Effector memory CD8-positive, alpha-beta T cell (primary cell): ENCODE data around the gene PALLD.

Source experiments
- ATAC-seq: fragments of 150-1000 bp; cut with Tn5 transposase; replicated peaks from 2 replicates; pipeline ENCODE4 v1.10.0; 2021; ENCODE audit warnings: mild to moderate bottlenecking, moderate library complexity
- DNase-seq, 3 experiments: peaks; one replicate each; pipeline ENCODE4 v3.0.0; 2021
- H3K27ac Mint-ChIP-seq, 2 donors: one replicate each; pipeline ENCODE4 v1.8.0; 2022; ENCODE audit warnings: mild to moderate bottlenecking in 2 of 2, mixed read lengths in 2 of 2, moderate library complexity in 2 of 2
- H3K27me3 Mint-ChIP-seq, 2 donors: one replicate each; pipeline ENCODE4 v1.8.0; 2022; ENCODE audit warnings: mixed read lengths in 2 of 2
- H3K36me3 Mint-ChIP-seq: one replicate; pipeline ENCODE4 v1.8.0; 2022; ENCODE audit warnings: mild to moderate bottlenecking, moderate library complexity, mixed read lengths; ENCODE audit not compliant: insufficient read depth
- H3K4me1 Mint-ChIP-seq, 2 donors: one replicate each; pipeline ENCODE4 v1.8.0; 2022; ENCODE audit warnings: low read depth in 2 of 2, mixed read lengths in 2 of 2
- H3K4me3 Mint-ChIP-seq, 2 donors: one replicate each; pipeline ENCODE4 v1.8.0; 2022; ENCODE audit warnings: mild to moderate bottlenecking in 2 of 2, mixed read lengths in 2 of 2, moderate library complexity in 2 of 2
- H3K9me3 Mint-ChIP-seq, 2 donors: one replicate each; pipeline ENCODE4 v1.8.0; 2022; ENCODE audit warnings: mixed read lengths in 2 of 2

Gene PALLD

GRCh38 chr4:168766604-168767316 is 269.9 kb downstream of the PALLD start:
- Mint-ChIP-seq H3K4me1 (no peaks in the 10 kb centered on the region), H3K27ac (no peak overlapping the region), H3K27me3 (peaks cover 15 to 18% of the 10 kb centered on the region in 2 donors), H3K9me3 (no peaks in the 10 kb centered on the region), H3K36me3 (no peaks in the 10 kb centered on the region), H3K4me3 (no peak overlapping the region)
- ATAC-seq (no peak), DNase-seq (no peak)

DNA sequence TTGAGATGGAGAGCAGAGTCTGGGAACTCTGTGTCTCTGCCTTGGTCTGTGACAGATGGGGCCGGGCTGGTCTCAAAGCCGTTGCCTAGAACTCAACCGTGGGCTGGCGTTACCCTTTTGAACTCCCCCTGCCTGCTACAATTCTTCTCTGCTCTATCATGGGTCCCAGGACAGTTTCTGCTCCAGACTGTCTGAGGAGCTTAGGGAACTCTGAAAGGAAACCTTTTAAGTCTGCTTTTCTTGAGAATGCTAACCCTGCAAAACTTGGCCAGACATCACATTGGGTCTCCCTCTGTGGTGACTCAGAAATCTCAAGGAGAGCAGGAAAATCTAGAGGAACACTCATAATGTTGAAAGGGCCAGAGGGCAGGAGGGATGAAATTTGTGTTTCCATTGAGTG is 272.6 kb downstream of the PALLD start:
- H3K4me3 Mint-ChIP-seq: no peak overlapping the region
- H3K27me3 Mint-ChIP-seq: peaks cover 20 to 25% of the 10 kb centered on the region in 2 donors
- H3K4me1 Mint-ChIP-seq: no peaks in the 10 kb centered on the region
- H3K9me3 Mint-ChIP-seq: no peaks in the 10 kb centered on the region
- DNase-seq (no peak), ATAC-seq (no peak)
- H3K27ac Mint-ChIP-seq: no peak overlapping the region
- H3K36me3 Mint-ChIP-seq: no peaks in the 10 kb centered on the region

DNA sequence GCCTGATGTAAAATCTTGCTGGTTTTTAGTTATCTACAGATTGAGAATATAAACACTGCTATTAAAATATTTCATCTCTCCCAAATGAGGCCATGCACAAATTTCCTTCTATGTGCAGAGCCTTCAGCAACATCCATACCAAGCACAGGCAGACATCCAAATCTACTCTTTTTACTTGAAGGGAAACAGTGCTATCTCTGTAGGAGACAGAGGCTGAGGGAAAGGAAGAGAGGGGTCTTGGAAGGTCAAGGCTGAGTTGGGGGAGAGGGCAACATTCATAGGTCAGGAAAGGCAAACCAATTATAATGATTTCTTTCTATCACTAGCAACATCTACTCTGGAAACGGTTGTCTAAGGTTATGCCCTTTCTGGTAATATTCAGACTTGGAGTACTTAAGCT is 273.0 kb downstream of the PALLD start:
- no peaks in the 10 kb centered on the region for H3K9me3 Mint-ChIP-seq

DNA sequence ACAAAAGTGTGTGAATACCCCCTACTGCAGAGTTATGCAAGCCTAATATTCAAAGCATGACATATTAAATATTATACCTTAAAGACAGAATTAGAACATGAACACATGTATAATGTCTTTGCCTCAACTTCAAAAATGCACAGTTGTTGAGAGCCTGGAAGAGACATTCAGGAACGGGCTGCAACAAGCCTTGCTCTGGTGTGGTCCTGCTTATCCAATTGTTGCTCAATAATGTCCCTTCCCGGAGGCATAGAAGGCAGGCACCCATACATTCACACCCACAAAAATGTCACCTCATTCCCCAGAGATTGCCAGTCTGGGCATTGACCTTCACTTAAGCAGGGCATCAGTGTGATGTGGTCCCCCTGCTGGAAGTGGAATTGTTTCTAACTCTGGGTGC is 274.4 kb downstream of the PALLD start:
- peaks cover 0 to 6% of the 10 kb centered on the region in 2 donors for H3K9me3 Mint-ChIP-seq
- no peak for ATAC-seq
- no peaks in the 10 kb centered on the region for H3K4me1 Mint-ChIP-seq

More for the DNA sequence above, 273.0 kb downstream of the PALLD start:
- DNase-seq (no peak), ATAC-seq (no peak)
- no peaks in the 10 kb centered on the region for H3K36me3 Mint-ChIP-seq
- H3K4me3 Mint-ChIP-seq: no peak overlapping the region
- peaks cover 20 to 25% of the 10 kb centered on the region in 2 donors for H3K27me3 Mint-ChIP-seq
- no peak overlapping the region for H3K27ac Mint-ChIP-seq
- H3K4me1 Mint-ChIP-seq: no peaks in the 10 kb centered on the region

GRCh38 chr4:168773388-168774195 is 276.7 kb downstream of the PALLD start:
- Mint-ChIP-seq H3K4me3 (no peak overlapping the region), H3K9me3 (peaks cover 2 to 7% of the 10 kb centered on the region in 2 donors), H3K27ac (no peak overlapping the region), H3K36me3 (no peaks in the 10 kb centered on the region), H3K27me3 (peaks cover 13 to 40% of the 10 kb centered on the region in 2 donors), H3K4me1 (no peaks in the 10 kb centered on the region)
- ATAC-seq: no peak
- no peak for DNase-seq

More for the DNA sequence above, 274.4 kb downstream of the PALLD start:
- Mint-ChIP-seq H3K27me3 (peaks cover 18 to 31% of the 10 kb centered on the region in 2 donors), H3K4me3 (no peak overlapping the region), H3K36me3 (no peaks in the 10 kb centered on the region), H3K27ac (no peak overlapping the region)
- no peak for DNase-seq

DNA sequence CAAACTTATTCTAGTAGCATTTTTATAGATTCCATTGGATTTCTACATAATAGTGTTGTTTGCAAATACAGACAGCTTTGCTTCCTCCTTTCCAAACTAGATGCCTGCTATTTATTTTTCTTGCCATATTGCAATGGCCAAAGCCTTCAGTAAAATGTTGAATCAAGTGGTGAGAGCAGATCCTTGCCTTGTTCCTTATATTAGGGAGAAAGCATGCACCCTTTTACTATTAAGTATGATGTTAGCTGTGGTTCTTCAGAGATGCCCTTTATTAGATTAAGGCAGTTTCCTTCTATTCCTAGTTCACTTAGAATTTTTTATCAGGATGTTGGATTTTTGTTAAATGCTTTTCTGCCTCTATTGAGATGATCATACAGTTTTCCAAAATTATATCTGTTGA is 279.5 kb downstream of the PALLD start:
- no peaks in the 10 kb centered on the region for H3K36me3 Mint-ChIP-seq

GRCh38 chr4:168777277-168777965 is 280.6 kb downstream of the PALLD start:
- H3K9me3 Mint-ChIP-seq: peaks cover 2 to 7% of the 10 kb centered on the region in 2 donors
- no peaks in the 10 kb centered on the region for H3K4me1 Mint-ChIP-seq
- H3K36me3 Mint-ChIP-seq: no peaks in the 10 kb centered on the region
- H3K4me3 Mint-ChIP-seq: no peak overlapping the region
- H3K27ac Mint-ChIP-seq: no peak overlapping the region
- DNase-seq: no peak
- H3K27me3 Mint-ChIP-seq: peaks cover 19 to 56% of the 10 kb centered on the region in 2 donors
- no peak for ATAC-seq

More for the DNA sequence above, 279.5 kb downstream of the PALLD start:
- ATAC-seq: no peak
- Mint-ChIP-seq H3K4me3 (no peak overlapping the region), H3K27ac (no peak overlapping the region), H3K4me1 (no peaks in the 10 kb centered on the region), H3K9me3 (peaks cover 2 to 7% of the 10 kb centered on the region in 2 donors), H3K27me3 (peaks cover 23 to 52% of the 10 kb centered on the region in 2 donors)
- no peak for DNase-seq

- no peaks in the 10 kb centered on the region for H3K36me3 Mint-ChIP-seq
- H3K9me3 Mint-ChIP-seq: peaks cover under 1 to 1% of the 10 kb centered on the region in 2 donors
- no peaks in the 10 kb centered on the region for H3K4me1 Mint-ChIP-seq
- DNase-seq (no peak), ATAC-seq (no peak)
- no peak overlapping the region for H3K27ac Mint-ChIP-seq
- H3K4me3 Mint-ChIP-seq: no peak overlapping the region
- peaks cover 19 to 44% of the 10 kb centered on the region in 2 donors for H3K27me3 Mint-ChIP-seq
Measured at GRCh38 chr4:168781341-168781740, 284.5 kb downstream of the PALLD start.

- no peak for ATAC-seq
- Mint-ChIP-seq H3K9me3 (no peaks in the 10 kb centered on the region), H3K27me3 (peaks cover 19 to 38% of the 10 kb centered on the region in 2 donors), H3K27ac (no peak overlapping the region), H3K4me3 (no peak overlapping the region), H3K36me3 (no peaks in the 10 kb centered on the region), H3K4me1 (no peaks in the 10 kb centered on the region)
- no peak for DNase-seq
Measured at GRCh38 chr4:168781926-168782325, 285.1 kb downstream of the PALLD start.

GRCh38 chr4:168782439-168782838 is 285.6 kb downstream of the PALLD start:
- H3K36me3 Mint-ChIP-seq: no peaks in the 10 kb centered on the region
- peaks cover 19 to 33% of the 10 kb centered on the region in 2 donors for H3K27me3 Mint-ChIP-seq
- no peaks in the 10 kb centered on the region for H3K9me3 Mint-ChIP-seq
- DNase-seq (no peak), ATAC-seq (no peak)
- no peaks in the 10 kb centered on the region for H3K4me1 Mint-ChIP-seq
- no peak overlapping the region for H3K4me3 Mint-ChIP-seq
- no peak overlapping the region for H3K27ac Mint-ChIP-seq

DNA sequence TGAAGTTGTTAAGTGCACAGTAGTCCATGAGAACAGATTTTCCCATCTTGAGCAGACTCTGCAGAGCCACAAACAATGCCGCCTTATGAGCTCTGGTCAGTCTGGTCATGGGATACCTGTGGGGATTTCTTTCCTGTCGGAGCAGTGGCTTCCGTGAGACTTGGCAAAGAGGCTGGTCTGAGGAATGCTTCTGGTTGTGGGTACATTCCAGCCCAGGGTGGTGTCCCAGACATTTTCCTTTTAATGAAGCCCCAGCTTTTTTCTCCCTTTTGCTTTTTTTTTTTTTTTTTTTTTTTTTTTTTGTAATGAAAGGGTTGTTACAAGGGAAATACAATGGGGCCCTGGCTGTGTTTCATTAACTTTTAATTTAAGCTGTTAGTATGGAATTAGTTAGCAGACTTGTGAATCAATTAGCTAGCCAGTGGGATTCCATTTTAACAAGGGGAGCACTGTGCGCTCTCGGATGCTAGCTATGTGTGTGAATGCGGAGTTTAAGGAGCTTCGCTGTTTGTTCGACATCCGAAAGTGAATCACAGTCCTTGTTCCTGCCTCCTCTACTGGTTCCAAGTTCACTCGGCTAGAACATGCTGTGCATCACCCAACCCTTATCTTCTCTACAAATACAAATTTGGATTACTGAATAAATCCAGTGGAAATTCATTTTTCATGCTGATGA is 288.1 kb downstream of the PALLD start:
- no peak overlapping the region for H3K27ac Mint-ChIP-seq
- ATAC-seq (no peak), DNase-seq (no peak)
- H3K27me3 Mint-ChIP-seq: peaks cover 13 to 26% of the 10 kb centered on the region in 2 donors
- no peaks in the 10 kb centered on the region for H3K36me3 Mint-ChIP-seq
- no peaks in the 10 kb centered on the region for H3K9me3 Mint-ChIP-seq
- no peaks in the 10 kb centered on the region for H3K4me1 Mint-ChIP-seq
- no peak overlapping the region for H3K4me3 Mint-ChIP-seq

GRCh38 chr4:168787334-168787733 is 290.5 kb downstream of the PALLD start:
- H3K27ac Mint-ChIP-seq: no peak overlapping the region
- no peaks in the 10 kb centered on the region for H3K9me3 Mint-ChIP-seq
- ATAC-seq: no peak
- peaks cover 0 to 8% of the 10 kb centered on the region in 2 donors for H3K27me3 Mint-ChIP-seq
- DNase-seq: no peak
- H3K4me3 Mint-ChIP-seq: no peak overlapping the region
- no peaks in the 10 kb centered on the region for H3K36me3 Mint-ChIP-seq
- no peaks in the 10 kb centered on the region for H3K4me1 Mint-ChIP-seq
